Glutamatergic neuron (in vitro differentiated cells): ENCODE data around the gene DERL2. TPM values are rescaled to one million over a fixed set of nuclear protein-coding genes. Genes with fewer than 3 reads are reported as not detected.
A peak's percentile ranks its signal among the peaks of the same experiment; 100 is the strongest.

ENCODE experiments used
- DNase-seq: peaks from one replicate; pipeline ENCODE4 v3.0.0; 2022
- H3K27ac Mint-ChIP-seq: one replicate; pipeline ENCODE4 v1.8.0; 2020; ENCODE audit warnings: mild to moderate bottlenecking, mixed read lengths, inconsistent platforms; ENCODE audit not compliant: unreplicated experiment
- H3K27me3 Mint-ChIP-seq: one replicate; pipeline ENCODE4 v1.8.0; 2020; ENCODE audit warnings: mild to moderate bottlenecking, moderate library complexity, mixed read lengths, inconsistent platforms; ENCODE audit not compliant: unreplicated experiment
- H3K36me3 Mint-ChIP-seq: one replicate; pipeline ENCODE4 v1.8.0; 2020; ENCODE audit warnings: mild to moderate bottlenecking, mixed read lengths, inconsistent platforms; ENCODE audit not compliant: unreplicated experiment
- H3K4me1 Mint-ChIP-seq: one replicate; pipeline ENCODE4 v1.8.0; 2020; ENCODE audit warnings: mild to moderate bottlenecking, low read depth, mixed read lengths, inconsistent platforms; ENCODE audit not compliant: unreplicated experiment
- H3K4me3 Mint-ChIP-seq: one replicate; pipeline ENCODE4 v1.8.0; 2020; ENCODE audit warnings: mild to moderate bottlenecking, mixed read lengths, inconsistent platforms; ENCODE audit not compliant: unreplicated experiment
- H3K9me3 Mint-ChIP-seq: one replicate; pipeline ENCODE4 v1.8.0; 2020; ENCODE audit warnings: mild to moderate bottlenecking, moderate library complexity, mixed read lengths, inconsistent platforms; ENCODE audit not compliant: unreplicated experiment
- CTCF ChIP-seq: fragments of 200-600 bp; sonication (generic); IDR thresholded peaks from one replicate; pipeline ENCODE4 v1.5.0; 2021; ENCODE audit not compliant: partially characterized antibody, unreplicated experiment
- long read RNA-seq: library from polyadenylated mRNA; unstranded; transcript quantifications from one replicate; pipeline ENCODE4 v2.0.0, GENCODE V29; 2020; ENCODE audit not compliant: unreplicated experiment
- total RNA-seq: library from RNA; stranded (reverse); fragmentation: NEBNext Ultra II Directional; extraction: Animal tissue kit (Norgen Biotek cat#: 25700); gene quantifications from one replicate; pipeline ENCODE4 v1.2.1, GENCODE V29; 2021; ENCODE audit not compliant: unreplicated experiment

Gene DERL2
- total RNA-seq, result 56.1 TPM
- long read RNA-seq, full-length matches to known transcripts, result 17 of 21 reads
- long read RNA-seq, partial matches to known transcripts, result 0 of 21 reads
- long read RNA-seq, other reads (novel, unspliced or antisense), result 4 of 21 reads

- peaks cover 7% of the 10 kb centered on the region for H3K4me1 Mint-ChIP-seq
- no peak for DNase-seq
- peaks cover 3% of the 10 kb centered on the region for H3K27me3 Mint-ChIP-seq
- peak within 1 kb of the TSS; percentile 100 for H3K4me3 Mint-ChIP-seq
- peak within 1 kb of the TSS; percentile 93 for H3K27ac Mint-ChIP-seq
- TF ChIP-seq CTCF, result no peak
- peaks cover 6% of the 10 kb centered on the region for H3K9me3 Mint-ChIP-seq
- H3K36me3 Mint-ChIP-seq, result no peaks in the 10 kb centered on the region
These were observed at the start of gene DERL2 for GRCh38 chr17:5485270-5486205. DERL2 (minus strand) TSS chr17:5486178; CDS start chr17:5486161, 17 bp downstream.

- no peak overlapping the region for H3K4me3 Mint-ChIP-seq
- no peaks in the 10 kb centered on the region for H3K36me3 Mint-ChIP-seq
- TF ChIP-seq CTCF, result no peak
These were observed 49.5 kb upstream of the DERL2 start for GRCh38 chr17:5535436-5535835.

GRCh38 chr17:5533486-5534315 is 47.7 kb upstream of the DERL2 start:
- no peak for DNase-seq
- TF ChIP-seq CTCF, result no peak
- H3K9me3 Mint-ChIP-seq, result peaks cover 5% of the 10 kb centered on the region
- no peak overlapping the region for H3K4me3 Mint-ChIP-seq
- H3K4me1 Mint-ChIP-seq, result no peaks in the 10 kb centered on the region
- H3K36me3 Mint-ChIP-seq, result no peaks in the 10 kb centered on the region
- H3K27me3 Mint-ChIP-seq, result peaks cover 7% of the 10 kb centered on the region
- H3K27ac Mint-ChIP-seq, result no peak overlapping the region

More at GRCh38 chr17:5535436-5535835, 49.5 kb upstream of the DERL2 start:
- Mint-ChIP-seq H3K9me3 (peaks cover 5% of the 10 kb centered on the region), H3K4me1 (no peaks in the 10 kb centered on the region), H3K27me3 (peaks cover 7% of the 10 kb centered on the region), H3K27ac (no peak overlapping the region)
- DNase-seq, result no peak

GRCh38 chr17:5532581-5532980 is 46.6 kb upstream of the DERL2 start:
- TF ChIP-seq CTCF, result no peak
- H3K27me3 Mint-ChIP-seq, result peaks cover 8% of the 10 kb centered on the region
- H3K36me3 Mint-ChIP-seq, result no peaks in the 10 kb centered on the region
- H3K4me1 Mint-ChIP-seq, result peaks cover 5% of the 10 kb centered on the region
- no peak for DNase-seq
- no peak overlapping the region for H3K27ac Mint-ChIP-seq
- no peak overlapping the region for H3K4me3 Mint-ChIP-seq
- peaks cover 5% of the 10 kb centered on the region for H3K9me3 Mint-ChIP-seq
